Measurements from ENCODE around the gene LYAR. TPM values are rescaled to one million over a fixed set of nuclear protein-coding genes. Genes with fewer than 3 reads are reported as not detected.

The LYAR gene
- total and polyA plus RNA-seq, 10 of the 15 experiments (the other 5 are each of a cell fraction or from before 2014, with no cell fraction given), result 18.3 to 85.4 (median 40.1) TPM

- no peak overlapping the region for H2AFZ ChIP-seq (ENCODE audit: control insufficient read depth, low read depth, low read length)
- in situ Hi-C loops (cut with MboI) (no loop called here), intact Hi-C loops (cut with micrococcal nuclease; ENCODE audit: unreplicated experiment) (no loop called here)
- no peak overlapping the region for H3K4me2 ChIP-seq (ENCODE audit: control insufficient read depth, insufficient read depth)
- no peaks in the 10 kb centered on the region for H3K79me2 ChIP-seq (ENCODE audit: control insufficient read depth, insufficient read depth, low read length)
- no peak for FAIRE-seq
- ChIA-PET RAD21 (ENCODE audit: unreplicated experiment) (interaction anchor here (0.9 kb wide), 1 partner anchor 163 kb away, joined by 3 read pairs; no protein-coding TSS in a partner anchor), POLR2A (no interaction called here), SMC1A (ENCODE audit: uncharacterized antibody, unreplicated experiment) (interaction anchor here (1.0 kb wide), 1 partner anchor 16 kb away, joined by 3 read pairs; no protein-coding TSS in a partner anchor), CTCF (interaction anchor here (0.9 to 2.1 kb wide), 4 partner anchors 7 to 68 kb away, joined by 3 to 9 read pairs (median 3); no protein-coding TSS in a partner anchor)
- H4K20me1 ChIP-seq (ENCODE audit: control insufficient read depth, insufficient read depth), result no peaks in the 10 kb centered on the region
- TF ChIP-seq CHD4 (IDR thresholded peaks at IDR 0.05), result no peak
- no peak for TF ChIP-seq IKZF2 (IDR thresholded peaks at IDR 0.05)
- TF ChIP-seq POLR2AphosphoS5 (IDR thresholded peaks at IDR 0.05; ENCODE audit: low read length), result no peak
- TF ChIP-seq NFYB (IDR thresholded peaks at IDR 0.05; ENCODE audit: insufficient read depth, low read depth, low read length), result no peak
- no peak for TF ChIP-seq MXI1 (IDR thresholded peaks at IDR 0.05; ENCODE audit: low read depth, low read length)
- TF ChIP-seq PAX8 (IDR thresholded peaks at IDR 0.05), result no peak
- WGBS (ENCODE audit: insufficient coverage, insufficient replicate concordance, low lambda C conversion rate, missing lambda C conversion rate), result 74% methylated on average over 5 of the region's 5 CpGs
- no peak for ATAC-seq
- H3K9me3 ChIP-seq (replicated peaks; ENCODE audit: control insufficient read depth, insufficient read depth, low read length), result no peaks in the 10 kb centered on the region
- no peak for DNase-seq (ENCODE audit: low read depth, low spot score)
- H3K4me3 ChIP-seq, result no peak overlapping the region
- no peaks in the 10 kb centered on the region for H3K27me3 ChIP-seq (replicated peaks in 1 of 2; ENCODE audit: control insufficient read depth in 2 of 2, insufficient read depth in 2 of 2, low read length in 1 of 2)
- H3K27ac ChIP-seq (ENCODE audit: control insufficient read depth, insufficient read depth), result no peak overlapping the region
- H3K4me1 ChIP-seq (ENCODE audit: control insufficient read depth, insufficient read depth, low read length), result no peaks in the 10 kb centered on the region
- H3K9ac ChIP-seq (ENCODE audit: control insufficient read depth, insufficient read depth, low read length), result no peak overlapping the region
- H3K36me3 ChIP-seq (ENCODE audit: control insufficient read depth in 2 of 2, insufficient read depth in 2 of 2, low read length in 1 of 2), result peaks cover 6 to 20% of the 10 kb centered on the region in 2 experiments; a peak in 3 of 4 replicates
- BruUV-seq (replicated peaks), result no TSS peak
Measured at GRCh38 chr4:4267981-4268380, 22.0 kb downstream of the LYAR start.

- H2AFZ ChIP-seq (ENCODE audit: control insufficient read depth, low read depth, low read length), result no peak overlapping the region
- DNase-seq (ENCODE audit: low read depth, low spot score) (no peak), ATAC-seq (peak; percentile 95), FAIRE-seq (no peak)
- ChIA-PET POLR2A (interaction anchor here (0.6 kb wide), 1 partner anchor 78 kb away, joined by 3 read pairs; no protein-coding TSS in a partner anchor), CTCF (interaction anchor here (0.7 to 2.5 kb wide), 15 partner anchors 8 to 224 kb away, joined by 3 to 14 read pairs (median 4); no protein-coding TSS in a partner anchor), SMC1A (ENCODE audit: uncharacterized antibody, unreplicated experiment) (interaction anchor here (0.6 to 2.0 kb wide), 4 partner anchors 9 to 213 kb away, joined by 3 to 8 read pairs (median 4); partner anchors contain the start of gene TMEM128), RAD21 (ENCODE audit: unreplicated experiment) (interaction anchor here (1.0 to 1.2 kb wide), 3 partner anchors 9 to 75 kb away, joined by 3 to 4 read pairs (median 3); partner anchors contain the start of gene TMEM128)
- H3K4me1 ChIP-seq (ENCODE audit: control insufficient read depth, insufficient read depth, low read length), result no peaks in the 10 kb centered on the region
- no peaks in the 10 kb centered on the region for H3K79me2 ChIP-seq (ENCODE audit: control insufficient read depth, insufficient read depth, low read length)
- H3K9ac ChIP-seq (ENCODE audit: control insufficient read depth, insufficient read depth, low read length), result no peak overlapping the region
- WGBS (ENCODE audit: insufficient coverage, insufficient replicate concordance, low lambda C conversion rate, missing lambda C conversion rate), result 49% methylated on average over 5 of the region's 6 CpGs
- H4K20me1 ChIP-seq (ENCODE audit: control insufficient read depth, insufficient read depth), result no peaks in the 10 kb centered on the region
- intact Hi-C loops (cut with micrococcal nuclease; ENCODE audit: unreplicated experiment), result loop anchor here (2.0 kb wide), 1 partner anchor 75 kb away; no protein-coding TSS in a partner anchor
- BruUV-seq (replicated peaks), result no TSS peak
- no peaks in the 10 kb centered on the region for H3K27me3 ChIP-seq (replicated peaks in 1 of 2; ENCODE audit: control insufficient read depth in 2 of 2, insufficient read depth in 2 of 2, low read length in 1 of 2)
- no peak overlapping the region for H3K27ac ChIP-seq (ENCODE audit: control insufficient read depth, insufficient read depth)
- H3K9me3 ChIP-seq (replicated peaks; ENCODE audit: control insufficient read depth, insufficient read depth, low read length), result no peaks in the 10 kb centered on the region
- in situ Hi-C loops (cut with MboI), result no loop called here
- H3K36me3 ChIP-seq (ENCODE audit: control insufficient read depth in 2 of 2, insufficient read depth in 2 of 2, low read length in 1 of 2), result no peaks in the 10 kb centered on the region
- no peak overlapping the region for H3K4me3 ChIP-seq
- no peak overlapping the region for H3K4me2 ChIP-seq (ENCODE audit: control insufficient read depth, insufficient read depth)
- TF ChIP-seq CTCF (IDR thresholded peaks at IDR 0.05 in 2 of 3, conservative IDR thresholded peaks at IDR 0.05 in 1 of 3; ENCODE audit: control insufficient read depth in 2 of 3, extremely low read depth in 1 of 3, insufficient read depth in 1 of 3, low read depth in 3 of 3, low read length in 3 of 3) (peak; percentile 34 to 51 (median 47); a peak in 5 of 6 replicates), ZBTB40 (IDR thresholded peaks at IDR 0.05; ENCODE audit: borderline replicate concordance) (no peak)
Measured at GRCh38 chr4:4260185-4260751, 29.7 kb downstream of the LYAR start.
